Measurements from ENCODE around the gene DSC2. TPM values are rescaled to one million over a fixed set of nuclear protein-coding genes. Genes with fewer than 3 reads are reported as not detected.

Gene DSC2
- total RNA-seq, 1 experiment from 2014 or later: 2.7 TPM

DNA sequence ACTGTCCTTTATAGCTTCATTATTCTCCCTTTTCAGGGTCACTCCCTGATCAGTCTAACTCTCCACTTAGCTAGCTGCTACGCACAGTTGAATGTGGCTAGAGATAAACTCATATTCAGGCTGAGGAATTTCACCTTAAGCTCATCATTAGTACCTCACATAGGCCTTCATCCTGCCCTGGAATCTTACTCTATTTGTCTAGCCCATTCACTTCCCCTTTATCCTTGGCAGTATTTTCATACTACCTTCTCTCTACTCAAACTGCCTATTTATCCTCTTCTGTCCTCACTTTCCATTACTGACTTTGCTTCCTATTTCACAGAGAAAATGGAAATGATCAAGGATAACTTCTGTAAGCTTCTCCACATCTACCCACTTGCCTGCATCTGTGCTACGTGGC is 10.6 kb upstream of the DSC2 start:
- Histone ChIP-seq H3K4me1 (ENCODE audit: control insufficient read depth, insufficient read depth, low read length) (no peaks in the 10 kb centered on the region), H3K4me3 (ENCODE audit: low read depth in 2 of 2, low read length in 2 of 2) (no peak overlapping the region), H3K27ac (ENCODE audit: low read length) (no peak overlapping the region), H3K36me3 (ENCODE audit: control insufficient read depth, insufficient read depth, low read length) (no peaks in the 10 kb centered on the region), H3K27me3 (ENCODE audit: control insufficient read depth, insufficient read depth, low read length) (no peaks in the 10 kb centered on the region), H3K9me3 (ENCODE audit: control insufficient read depth, insufficient read depth, low read depth, low read length) (no peaks in the 10 kb centered on the region)
- ChIA-PET CTCF (no interaction called here), POLR2A (no interaction called here)
- TF ChIP-seq, protein P1, sequence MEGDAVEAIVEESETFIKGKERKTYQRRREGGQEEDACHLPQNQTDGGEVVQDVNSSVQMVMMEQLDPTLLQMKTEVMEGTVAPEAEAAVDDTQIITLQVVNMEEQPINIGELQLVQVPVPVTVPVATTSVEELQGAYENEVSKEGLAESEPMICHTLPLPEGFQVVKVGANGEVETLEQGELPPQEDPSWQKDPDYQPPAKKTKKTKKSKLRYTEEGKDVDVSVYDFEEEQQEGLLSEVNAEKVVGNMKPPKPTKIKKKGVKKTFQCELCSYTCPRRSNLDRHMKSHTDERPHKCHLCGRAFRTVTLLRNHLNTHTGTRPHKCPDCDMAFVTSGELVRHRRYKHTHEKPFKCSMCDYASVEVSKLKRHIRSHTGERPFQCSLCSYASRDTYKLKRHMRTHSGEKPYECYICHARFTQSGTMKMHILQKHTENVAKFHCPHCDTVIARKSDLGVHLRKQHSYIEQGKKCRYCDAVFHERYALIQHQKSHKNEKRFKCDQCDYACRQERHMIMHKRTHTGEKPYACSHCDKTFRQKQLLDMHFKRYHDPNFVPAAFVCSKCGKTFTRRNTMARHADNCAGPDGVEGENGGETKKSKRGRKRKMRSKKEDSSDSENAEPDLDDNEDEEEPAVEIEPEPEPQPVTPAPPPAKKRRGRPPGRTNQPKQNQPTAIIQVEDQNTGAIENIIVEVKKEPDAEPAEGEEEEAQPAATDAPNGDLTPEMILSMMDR (IDR thresholded peaks at IDR 0.05): no peak
- TF ChIP-seq POLR2AphosphoS5 (IDR thresholded peaks at IDR 0.05; ENCODE audit: low read depth, low read length) (no peak), TCF7L2 (IDR thresholded peaks at IDR 0.05; ENCODE audit: low read depth, low read length) (no peak), SIN3A (IDR thresholded peaks at IDR 0.05; ENCODE audit: borderline replicate concordance, insufficient read depth, low read depth, low read length) (no peak)
- TF ChIP-seq, protein P2, sequence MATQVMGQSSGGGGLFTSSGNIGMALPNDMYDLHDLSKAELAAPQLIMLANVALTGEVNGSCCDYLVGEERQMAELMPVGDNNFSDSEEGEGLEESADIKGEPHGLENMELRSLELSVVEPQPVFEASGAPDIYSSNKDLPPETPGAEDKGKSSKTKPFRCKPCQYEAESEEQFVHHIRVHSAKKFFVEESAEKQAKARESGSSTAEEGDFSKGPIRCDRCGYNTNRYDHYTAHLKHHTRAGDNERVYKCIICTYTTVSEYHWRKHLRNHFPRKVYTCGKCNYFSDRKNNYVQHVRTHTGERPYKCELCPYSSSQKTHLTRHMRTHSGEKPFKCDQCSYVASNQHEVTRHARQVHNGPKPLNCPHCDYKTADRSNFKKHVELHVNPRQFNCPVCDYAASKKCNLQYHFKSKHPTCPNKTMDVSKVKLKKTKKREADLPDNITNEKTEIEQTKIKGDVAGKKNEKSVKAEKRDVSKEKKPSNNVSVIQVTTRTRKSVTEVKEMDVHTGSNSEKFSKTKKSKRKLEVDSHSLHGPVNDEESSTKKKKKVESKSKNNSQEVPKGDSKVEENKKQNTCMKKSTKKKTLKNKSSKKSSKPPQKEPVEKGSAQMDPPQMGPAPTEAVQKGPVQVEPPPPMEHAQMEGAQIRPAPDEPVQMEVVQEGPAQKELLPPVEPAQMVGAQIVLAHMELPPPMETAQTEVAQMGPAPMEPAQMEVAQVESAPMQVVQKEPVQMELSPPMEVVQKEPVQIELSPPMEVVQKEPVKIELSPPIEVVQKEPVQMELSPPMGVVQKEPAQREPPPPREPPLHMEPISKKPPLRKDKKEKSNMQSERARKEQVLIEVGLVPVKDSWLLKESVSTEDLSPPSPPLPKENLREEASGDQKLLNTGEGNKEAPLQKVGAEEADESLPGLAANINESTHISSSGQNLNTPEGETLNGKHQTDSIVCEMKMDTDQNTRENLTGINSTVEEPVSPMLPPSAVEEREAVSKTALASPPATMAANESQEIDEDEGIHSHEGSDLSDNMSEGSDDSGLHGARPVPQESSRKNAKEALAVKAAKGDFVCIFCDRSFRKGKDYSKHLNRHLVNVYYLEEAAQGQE (IDR thresholded peaks at IDR 0.05; ENCODE audit: insufficient read depth in 1 of 2, low read depth in 2 of 2, low read length in 1 of 2): no peak
- ATAC-seq (no peak), DNase-seq (ENCODE audit: low read depth, low spot score) (no peak)
- intact Hi-C loops (cut with micrococcal nuclease; ENCODE audit: unreplicated experiment): no loop called here
- no TSS peak for BruUV-seq (replicated peaks)
- in situ Hi-C loops (cut with HindIII; ENCODE audit: low pct_unique_long_range_greater_than_20kb, low sequenced_read_pairs): no loop called here

DNA sequence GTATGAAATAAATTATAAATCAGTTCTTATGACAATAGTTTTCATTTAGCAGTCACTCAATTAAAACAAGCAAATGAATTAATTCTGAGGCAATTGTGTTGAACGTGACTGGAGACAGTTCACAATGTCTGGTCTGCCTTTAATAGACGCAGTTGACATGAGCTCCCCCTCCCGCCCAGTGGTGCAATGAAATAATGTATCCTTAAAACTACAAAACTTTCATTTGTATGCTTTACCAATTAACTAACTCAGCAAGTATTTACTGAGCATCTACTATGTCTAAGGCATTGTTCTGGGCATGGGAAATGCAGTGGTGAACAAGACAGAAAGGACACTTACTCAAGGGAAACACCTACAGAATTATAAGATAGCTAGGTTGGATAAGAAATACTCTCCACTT is 3.5 kb upstream of the DSC2 start:
- ChIA-PET POLR2A (no interaction called here), CTCF (interaction anchor here (0.7 kb wide), 1 partner anchor 10 kb away, joined by 3 read pairs; no protein-coding TSS in a partner anchor)
- Histone ChIP-seq H3K36me3 (ENCODE audit: control insufficient read depth, insufficient read depth, low read length) (no peaks in the 10 kb centered on the region; the same call in 1 of the 2 replicates), H3K4me3 (ENCODE audit: low read depth in 2 of 2, low read length in 2 of 2) (no peak overlapping the region), H3K27ac (ENCODE audit: low read length) (no peak overlapping the region), H3K27me3 (ENCODE audit: control insufficient read depth, insufficient read depth, low read length) (0 out of 2 replicates have a peak, but pooled peaks cover 2% of the 10 kb centered on the region), H3K9me3 (ENCODE audit: control insufficient read depth, insufficient read depth, low read depth, low read length) (no peaks in the 10 kb centered on the region), H3K4me1 (ENCODE audit: control insufficient read depth, insufficient read depth, low read length) (no peaks in the 10 kb centered on the region)
- no peak for TF ChIP-seq SIN3A (IDR thresholded peaks at IDR 0.05; ENCODE audit: borderline replicate concordance, insufficient read depth, low read depth, low read length)
- TF ChIP-seq, protein P1 (IDR thresholded peaks at IDR 0.05): no peak
- TF ChIP-seq TCF7L2 (IDR thresholded peaks at IDR 0.05; ENCODE audit: low read depth, low read length): no peak
- TF ChIP-seq, protein P2 (IDR thresholded peaks at IDR 0.05; ENCODE audit: insufficient read depth in 1 of 2, low read depth in 2 of 2, low read length in 1 of 2): no peak
- TF ChIP-seq POLR2AphosphoS5 (IDR thresholded peaks at IDR 0.05; ENCODE audit: low read depth, low read length): no peak
- no peak for DNase-seq (ENCODE audit: low read depth, low spot score)
- intact Hi-C loops (cut with micrococcal nuclease; ENCODE audit: unreplicated experiment) (no loop called here), in situ Hi-C loops (cut with HindIII; ENCODE audit: low pct_unique_long_range_greater_than_20kb, low sequenced_read_pairs) (no loop called here)
- no TSS peak for BruUV-seq (replicated peaks)
- no peak for ATAC-seq
